HG03135 (cell line): ENCODE results near the gene TEC.
"Not testable (repeated sequence)": the region's sequence is repeated elsewhere in the genome, so short reads cannot be mapped to it uniquely, and the experiment has no call there.

Experiments
- ATAC-seq: cut with Tn5 transposase; IDR thresholded peaks from one replicate; pipeline ENCODE4 v1.9.1; 2021; ENCODE audit warnings: mild to moderate bottlenecking, moderate library complexity; ENCODE audit not compliant: unreplicated experiment

TEC gene

DNA sequence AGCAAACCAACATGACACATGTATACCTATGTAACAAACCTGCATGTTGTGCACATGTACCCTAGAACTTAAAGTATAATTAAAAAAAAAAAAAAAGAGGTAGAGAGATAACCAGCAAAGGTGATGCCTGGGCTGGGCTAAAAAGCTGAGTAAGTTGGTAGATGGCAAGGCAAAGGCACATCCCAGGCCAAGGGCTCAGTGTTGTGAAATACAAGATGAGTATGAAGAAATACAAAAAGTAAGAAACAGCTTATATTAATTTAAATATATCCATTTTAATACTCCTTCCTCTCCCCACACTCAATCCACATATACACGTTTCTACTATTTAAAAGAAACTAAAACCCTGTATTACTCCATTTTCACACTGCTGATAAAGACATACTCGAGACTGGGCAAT is 25.8 kb downstream of the TEC start:
- ATAC-seq: no peak

DNA sequence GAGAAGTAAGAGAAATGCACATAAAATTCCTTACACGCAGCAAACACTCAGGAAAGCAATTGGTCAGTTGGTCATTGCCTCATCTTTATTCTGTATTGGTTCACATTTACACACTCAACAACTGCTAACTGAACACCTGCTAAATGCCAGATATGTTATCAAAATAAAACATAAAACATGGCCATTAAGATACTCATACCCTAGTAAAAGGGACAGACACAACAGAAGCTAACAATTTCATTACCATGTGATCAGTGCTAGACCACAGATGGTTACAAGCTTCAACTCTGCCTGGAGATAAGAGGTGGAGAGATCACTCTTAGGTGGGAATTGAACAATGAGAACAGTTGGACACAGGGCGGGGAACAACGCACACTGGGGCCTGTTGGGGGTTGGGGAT is 26.2 kb downstream of the TEC start:
- no peak for ATAC-seq

DNA sequence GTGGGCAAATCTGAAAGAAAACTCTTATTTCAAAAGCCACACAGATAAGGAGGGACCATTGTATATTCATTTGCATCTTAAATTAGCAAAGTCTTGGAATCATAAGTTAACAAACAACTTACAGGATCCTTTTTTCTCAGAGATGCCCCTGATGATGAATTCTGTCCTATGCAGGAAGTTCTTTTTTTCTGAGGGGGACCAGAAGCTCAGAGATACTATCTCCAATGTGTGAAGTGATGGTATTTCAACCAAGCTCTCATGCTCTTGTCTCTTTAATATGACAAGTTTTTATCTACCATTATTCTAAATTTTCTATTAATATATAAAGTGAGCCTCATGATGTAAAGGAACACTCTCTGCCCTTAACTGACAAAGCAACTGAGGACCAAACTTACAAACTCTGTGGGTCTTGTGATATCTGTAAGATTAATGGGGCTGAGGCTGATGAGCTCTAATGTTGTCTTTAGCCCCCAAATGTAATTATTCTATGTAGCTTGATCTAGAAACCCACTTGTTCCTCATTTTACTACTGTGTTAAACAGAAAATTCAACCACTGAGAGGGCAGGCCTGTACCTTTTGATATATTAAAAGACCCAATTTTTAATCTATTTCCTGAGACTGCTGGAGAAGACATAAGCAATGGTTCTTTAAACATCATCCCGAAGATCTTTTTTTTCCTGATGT is 27.0 kb downstream of the TEC start:
- no peak for ATAC-seq

DNA sequence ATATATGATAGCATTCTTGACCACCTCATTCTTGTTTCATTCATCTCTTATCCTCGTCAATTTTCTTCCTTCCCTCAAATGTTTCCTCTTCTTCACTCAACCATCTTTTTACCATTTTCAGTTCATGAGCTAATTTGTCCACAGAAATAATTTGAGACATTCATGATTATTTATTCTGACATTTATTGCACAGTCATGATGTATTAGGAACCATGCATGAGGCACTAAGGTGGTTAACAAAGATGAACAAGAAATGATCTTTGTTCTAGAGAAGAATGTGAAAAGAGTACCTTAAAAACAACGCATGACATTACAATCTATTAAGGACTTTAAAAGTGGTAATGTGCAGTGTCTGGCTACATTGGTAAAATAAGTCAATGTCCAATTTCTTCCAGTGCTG is 27.9 kb downstream of the TEC start:
- no peak for ATAC-seq

DNA sequence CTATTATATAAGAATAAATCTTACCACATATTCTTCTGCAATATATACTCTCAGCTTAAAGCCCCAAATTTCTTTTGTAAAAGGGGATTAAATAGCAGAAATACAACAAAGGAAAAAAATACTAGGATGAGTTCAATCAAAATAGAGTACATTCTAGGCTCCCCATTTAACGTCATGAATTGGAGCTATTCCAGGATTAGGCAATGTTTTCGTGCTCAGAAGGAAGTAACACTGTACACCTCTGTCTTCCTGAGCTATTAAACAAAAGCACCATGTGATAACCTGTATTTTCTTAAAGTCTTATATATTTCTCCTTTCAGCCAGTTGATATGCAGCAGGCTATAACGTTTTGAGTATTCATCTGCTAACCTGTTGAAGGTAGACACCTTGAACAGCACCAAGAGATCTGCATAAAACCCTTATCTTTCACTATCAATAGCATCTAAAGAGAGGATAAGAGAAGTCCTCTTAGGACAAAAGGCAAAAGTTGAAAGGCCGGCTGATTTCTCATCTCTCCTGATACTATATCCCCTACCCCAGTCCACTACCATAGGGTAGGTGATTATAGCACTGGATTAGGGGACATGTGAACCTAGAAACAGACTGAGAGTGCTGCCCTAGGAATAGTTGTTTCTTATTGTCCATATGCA is 31.5 kb downstream of the TEC start:
- no peak for ATAC-seq

DNA sequence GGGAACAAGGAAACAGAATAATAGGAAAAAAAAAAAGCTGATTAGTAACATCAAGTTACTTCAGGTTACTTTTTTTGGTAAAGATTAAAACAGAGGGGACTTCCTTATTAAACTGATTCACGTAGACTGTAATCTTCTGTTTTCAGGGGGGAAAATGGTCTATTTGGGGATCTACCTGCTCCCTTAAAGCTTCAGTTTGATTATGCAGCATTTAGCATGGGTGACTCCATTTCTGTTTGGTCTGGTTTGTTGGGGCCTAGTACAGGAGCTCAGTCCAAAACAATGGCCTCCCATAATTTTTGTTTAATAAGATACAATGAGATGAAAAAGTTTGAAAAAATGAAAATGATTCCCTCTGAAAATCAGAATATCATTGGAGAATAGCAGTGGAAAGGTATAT is 34.6 kb downstream of the TEC start:
- ATAC-seq: no peak

DNA sequence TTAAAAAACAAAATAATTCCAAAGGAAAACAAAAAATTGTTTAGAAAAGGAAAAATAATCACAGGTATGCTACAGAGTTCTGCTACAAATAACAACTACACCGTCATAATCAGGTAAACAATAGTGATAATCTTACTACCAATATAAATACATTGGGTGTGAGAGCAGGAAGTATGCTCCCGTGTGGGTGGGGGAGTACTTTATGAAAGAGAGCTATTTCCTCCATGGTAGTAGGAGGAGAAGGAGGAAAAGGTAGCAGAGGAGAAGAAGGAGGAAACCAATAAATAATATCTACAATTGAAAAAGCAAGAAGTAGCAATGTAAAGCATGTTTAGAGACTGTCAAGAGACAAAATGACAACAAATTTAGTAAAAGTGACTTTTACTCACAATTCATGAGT is 35.1 kb downstream of the TEC start:
- ATAC-seq: no peak

DNA sequence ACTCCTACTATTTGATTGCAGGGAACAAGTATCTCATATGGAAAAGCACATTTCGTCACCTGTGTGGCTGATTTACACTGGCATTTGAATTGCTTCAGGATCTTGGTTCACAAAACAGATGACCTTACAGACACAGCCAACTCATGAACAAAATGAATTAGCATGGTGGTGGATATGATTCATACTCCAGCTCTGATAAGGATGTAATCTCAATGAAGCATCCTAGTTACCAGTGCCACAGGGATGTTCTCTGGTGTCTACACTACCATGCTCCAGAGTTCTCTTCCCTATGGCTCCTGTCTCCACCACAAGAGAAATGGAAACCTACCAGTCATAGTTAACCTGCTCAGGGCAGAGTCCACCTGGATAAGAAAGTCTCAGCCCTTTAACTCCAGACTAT is 40.7 kb downstream of the TEC start:
- ATAC-seq: no peak

DNA sequence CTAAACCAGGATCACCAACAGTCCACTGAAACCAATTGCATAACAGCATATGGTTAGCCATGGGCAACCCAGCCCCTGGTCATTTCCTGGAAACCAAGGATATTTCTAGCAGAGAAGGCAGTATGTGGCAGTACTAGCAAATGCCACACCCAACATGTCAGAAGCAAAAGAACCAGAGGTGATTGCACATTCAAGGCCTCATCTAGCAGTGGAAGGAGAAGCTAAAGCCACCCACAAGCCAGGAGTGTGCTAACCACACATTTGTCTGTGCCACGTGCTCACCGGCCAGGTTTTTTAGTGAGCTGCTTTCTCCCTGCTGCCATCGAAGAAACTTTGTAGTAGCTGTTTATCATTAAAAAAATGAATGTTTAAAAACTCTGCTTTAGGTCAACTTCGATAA is 42.0 kb downstream of the TEC start:
- no peak for ATAC-seq

DNA sequence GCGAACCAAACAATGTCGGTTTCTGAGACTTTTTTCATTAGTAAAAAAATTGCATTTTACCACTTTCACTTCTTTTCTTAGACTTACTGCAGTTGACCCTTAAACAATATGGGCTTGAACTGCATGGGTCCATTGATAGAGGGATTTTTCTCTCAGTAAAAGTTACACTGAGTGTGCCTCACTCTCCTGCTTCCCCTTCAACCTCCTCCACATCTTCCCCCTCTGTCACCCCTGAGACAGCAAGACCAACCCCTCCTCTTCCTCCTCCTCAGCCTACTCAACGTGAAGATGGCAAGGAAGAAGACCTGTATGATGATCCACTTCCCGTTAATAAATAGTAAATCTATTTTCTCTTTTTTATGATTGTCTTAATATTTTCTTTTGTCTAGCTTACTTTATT is 43.4 kb downstream of the TEC start:
- ATAC-seq: no peak

DNA sequence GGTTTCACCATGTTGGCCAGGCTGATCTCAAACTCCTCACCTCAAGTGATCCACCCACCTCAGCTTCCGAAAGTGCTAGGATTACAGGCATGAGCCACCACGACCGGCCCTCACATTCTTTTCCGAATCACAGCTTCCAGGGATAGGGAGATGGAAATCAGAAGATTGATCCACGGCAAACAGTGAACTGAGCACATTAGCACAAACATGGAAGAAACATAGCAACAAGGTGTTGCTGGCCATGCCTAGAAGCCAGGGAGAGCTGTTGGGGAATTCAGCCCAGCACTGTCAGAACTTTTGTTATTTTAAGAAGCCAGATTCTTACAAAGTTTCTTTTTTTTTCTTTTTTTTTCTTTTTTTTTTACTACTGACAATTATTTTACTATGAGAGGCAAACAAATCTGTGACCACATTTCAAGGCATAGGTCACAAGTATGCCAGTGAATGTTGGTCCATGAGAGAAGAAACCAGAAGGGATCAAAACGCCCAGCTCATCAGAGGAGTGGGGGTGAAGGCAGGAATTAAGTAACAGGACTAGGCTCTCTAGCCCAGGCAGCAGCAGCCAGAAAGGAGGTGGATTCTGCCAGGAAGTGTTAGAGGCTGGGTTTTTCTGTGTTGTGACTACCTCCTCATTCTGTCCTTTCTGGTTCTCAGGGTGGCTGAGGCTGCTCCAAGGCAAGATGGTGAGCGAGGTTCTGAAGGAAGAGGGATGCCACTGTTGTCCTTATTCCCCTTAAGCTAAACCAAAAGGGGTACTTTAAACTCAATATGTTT is 44.1 kb downstream of the TEC start:
- no peak for ATAC-seq

DNA sequence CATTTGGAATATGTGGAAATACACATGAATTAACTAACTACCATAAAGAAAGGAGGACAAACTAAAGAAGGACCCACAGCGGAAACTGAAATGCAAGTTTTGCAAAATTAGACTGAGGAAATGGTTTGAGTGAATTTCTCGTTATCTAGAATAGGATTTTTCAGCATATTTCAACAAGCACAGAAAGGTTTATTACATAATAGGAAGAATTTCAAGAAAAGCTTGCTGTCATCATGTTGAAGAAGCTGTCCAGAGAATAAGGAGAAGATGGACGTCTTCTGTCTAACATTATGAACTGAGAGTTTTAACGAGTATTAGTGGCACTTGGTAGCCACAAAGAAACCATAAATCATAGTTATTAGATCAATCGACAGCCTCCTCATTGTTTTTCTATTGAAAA is 45.0 kb downstream of the TEC start:
- ATAC-seq: no peak

DNA sequence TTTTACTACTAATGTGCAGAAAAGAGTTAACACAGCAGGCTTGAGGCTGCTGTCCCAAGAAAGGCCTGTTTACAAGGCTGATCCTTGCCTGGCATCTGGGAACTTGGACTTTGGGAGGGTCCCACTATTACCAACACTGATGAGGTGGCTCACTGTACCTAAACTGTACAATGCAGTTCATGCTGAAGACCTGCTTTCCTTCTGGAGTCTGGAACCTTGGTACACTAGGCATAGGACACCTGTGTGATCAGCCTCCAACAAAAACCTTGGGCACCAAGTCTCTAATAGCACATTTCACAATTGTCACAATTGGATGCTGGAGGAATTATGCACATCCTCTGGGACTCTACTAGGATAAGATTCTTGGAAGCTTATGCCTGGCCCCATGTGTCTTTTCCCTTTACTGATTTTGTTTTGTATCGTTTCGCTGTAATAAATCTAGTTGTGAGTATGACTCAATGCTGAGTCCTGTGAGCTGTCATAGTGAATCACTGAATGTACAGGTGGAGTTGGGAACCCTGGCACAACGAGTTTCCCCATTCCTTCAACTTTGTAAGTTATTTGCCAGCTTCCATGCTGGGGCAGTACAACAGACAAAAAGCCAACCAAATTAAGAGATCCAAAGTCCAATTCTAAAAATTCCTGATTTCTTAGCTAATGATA is 45.9 kb downstream of the TEC start:
- no peak for ATAC-seq

DNA sequence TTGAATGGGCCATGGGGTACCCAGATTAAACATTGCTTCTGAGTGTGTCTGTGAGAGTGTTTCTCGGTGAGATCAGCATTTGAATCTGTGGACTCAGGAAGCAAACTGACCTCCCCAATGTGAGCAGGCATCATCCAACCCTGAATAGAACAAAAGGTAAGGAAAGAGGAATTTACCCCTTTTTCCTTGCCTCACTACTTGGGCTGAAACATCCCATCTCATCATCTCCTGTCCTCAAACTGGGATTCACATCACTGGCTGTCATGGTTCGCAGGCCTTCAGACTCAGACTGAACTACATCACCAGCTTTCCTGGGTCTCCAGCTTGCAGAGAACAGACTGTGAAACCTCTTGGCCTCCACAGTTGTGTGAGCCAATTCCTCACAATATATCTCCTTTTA is 47.1 kb downstream of the TEC start:
- ATAC-seq: no peak

DNA sequence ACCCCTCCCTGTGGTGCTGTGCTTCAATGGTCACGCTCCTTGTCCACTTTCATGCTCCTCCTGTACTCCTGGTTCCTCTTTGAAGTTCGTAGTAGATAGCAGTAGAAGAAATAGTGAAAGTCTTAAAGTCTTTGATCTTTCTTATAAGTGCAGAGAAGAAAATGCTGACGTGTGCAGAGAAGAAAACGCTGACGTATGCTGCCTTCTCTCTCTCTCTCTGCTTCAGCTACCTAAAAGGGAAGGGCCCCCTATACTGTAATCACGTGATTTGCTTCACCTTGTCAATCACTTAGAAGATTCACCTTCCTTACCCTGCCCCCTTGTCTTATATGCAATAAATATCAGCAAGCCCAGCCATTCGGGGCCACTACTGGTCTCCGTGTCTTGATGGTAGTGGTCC is 50.2 kb downstream of the TEC start:
- not testable (repeated sequence) for ATAC-seq

DNA sequence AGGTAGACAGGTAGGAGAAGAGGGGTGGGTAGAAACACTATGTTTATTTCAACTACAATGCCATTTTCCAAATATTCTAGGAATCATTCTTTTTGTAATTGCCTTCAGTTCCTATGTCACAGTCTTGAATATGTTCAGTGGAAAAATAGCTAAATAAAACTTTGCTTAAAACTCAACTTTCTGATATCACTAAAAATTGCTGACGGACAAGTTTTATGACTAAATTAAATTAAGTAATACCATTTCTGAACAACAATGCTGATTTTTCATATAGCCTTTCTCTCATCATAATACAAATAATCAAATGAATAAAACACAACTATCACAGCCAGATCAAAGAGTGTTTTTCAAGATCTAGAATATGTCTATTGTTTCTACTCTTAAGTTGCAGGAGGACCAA is 53.1 kb downstream of the TEC start:
- no peak for ATAC-seq

DNA sequence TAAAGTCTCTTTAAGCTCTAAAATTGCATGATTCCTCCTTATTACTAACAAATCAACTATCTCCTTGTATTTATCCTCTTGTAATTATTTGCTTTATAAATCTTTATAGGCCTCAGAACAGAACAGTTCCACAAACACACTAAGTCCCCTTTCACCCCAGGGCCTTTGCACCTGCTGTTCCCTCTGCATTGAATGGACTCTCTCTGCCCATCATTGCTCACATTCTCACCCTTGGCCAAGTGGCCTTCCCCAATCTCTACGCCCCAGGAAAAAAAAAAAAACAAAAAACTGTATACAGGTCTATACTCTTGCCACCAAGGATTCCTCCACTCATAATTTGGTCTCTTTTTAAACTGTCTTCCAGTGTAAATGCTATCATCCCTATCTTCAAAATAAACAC is 53.7 kb downstream of the TEC start:
- no peak for ATAC-seq

DNA sequence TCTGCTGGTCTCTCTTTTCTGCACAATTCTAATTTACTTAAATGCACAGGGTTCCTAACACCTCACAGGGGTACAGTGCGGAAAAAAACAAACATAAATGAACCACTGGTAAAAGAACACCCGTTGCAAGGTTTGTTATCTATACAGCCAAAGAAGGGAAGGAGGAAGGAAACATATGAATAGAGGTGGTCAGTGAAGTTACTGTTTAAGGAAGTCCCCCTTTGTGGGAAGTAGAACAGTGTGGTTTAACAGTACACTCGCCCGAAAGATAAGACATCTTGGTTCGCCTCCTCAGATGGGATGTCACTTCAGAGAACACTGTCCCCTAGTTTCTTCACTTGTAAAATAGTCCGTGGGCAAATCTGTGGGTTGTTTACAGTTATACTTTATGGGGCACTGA is 57.5 kb downstream of the TEC start:
- peak; percentile 72 for ATAC-seq

DNA sequence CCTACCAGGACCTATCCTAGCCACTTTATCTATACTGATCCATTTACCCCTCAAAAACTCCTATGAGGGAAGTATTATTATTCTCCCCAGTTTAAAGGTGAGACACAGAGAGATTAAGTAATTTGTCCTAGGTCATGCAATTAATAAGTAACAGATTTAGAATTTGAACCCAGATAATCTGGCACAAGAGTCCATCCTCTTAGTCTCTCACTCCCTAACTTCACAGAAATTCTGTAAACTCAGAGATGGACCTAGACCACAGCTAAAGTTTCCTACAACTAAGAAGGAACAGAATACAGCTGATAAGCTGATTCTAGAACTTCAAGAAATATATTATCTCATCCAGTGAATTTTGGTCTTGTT is 58.7 kb downstream of the TEC start:
- ATAC-seq: no peak

DNA sequence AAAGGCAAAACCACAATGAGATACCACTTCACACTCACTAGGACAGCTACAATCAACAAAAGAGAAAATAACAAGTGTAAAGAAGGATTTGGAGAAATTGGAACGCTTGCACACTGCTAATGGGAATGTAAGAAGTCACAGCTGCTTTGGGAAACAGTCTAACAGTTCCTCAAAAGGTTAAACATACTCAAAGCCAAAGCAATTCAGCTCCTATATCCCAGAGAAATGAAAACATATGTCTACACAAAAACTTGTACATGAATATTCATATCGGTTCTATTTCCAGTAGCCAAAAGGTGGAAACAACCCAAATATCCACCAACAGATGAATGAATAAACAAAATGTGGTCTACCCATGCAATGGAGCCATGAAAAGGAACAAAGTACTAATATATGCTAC is 64.0 kb downstream of the TEC start:
- no peak for ATAC-seq

DNA sequence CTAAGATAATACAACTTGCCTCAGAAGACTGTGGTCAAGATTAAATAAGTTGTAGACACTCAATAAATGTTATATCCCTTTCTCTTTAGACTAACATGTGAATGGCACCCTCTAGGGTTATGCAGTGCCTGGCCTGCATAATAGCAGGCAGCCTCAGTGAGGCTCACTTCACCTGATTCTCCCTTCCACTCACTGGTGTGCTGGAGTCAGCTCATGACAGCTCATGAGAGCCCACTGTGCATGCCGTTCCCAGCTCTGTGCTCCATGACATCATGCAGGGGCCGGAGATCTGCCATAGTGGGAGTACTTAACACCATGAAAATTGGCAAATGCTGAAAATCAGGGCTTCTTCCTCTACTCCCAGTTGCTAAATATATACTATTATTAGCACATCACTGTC is 64.5 kb downstream of the TEC start:
- no peak for ATAC-seq

DNA sequence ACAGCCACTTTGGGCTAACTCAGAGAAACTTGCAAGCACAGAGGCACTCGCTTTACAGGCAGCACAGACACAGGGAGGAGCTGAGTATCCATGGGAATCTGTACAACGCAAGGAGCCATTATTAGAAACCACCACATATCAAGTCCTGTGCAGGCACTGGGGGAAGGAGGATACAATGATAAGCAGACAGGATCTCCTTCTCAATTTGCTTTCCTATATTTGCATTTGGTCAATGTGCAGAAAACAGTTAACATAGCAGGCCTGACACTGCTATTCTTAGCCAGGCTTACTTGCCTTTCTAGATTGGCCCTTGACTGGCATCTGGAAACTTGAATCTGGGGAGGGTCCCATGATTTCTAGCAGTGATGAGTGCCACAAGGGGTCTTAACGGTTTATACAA is 65.8 kb downstream of the TEC start:
- ATAC-seq: peak; percentile 34
